COLO668 (cell line): ENCODE results near the gene FN3K.
"Not testable (repeated sequence)": the region's sequence is repeated elsewhere in the genome, so short reads cannot be mapped to it uniquely, and the experiment has no call there.

Experiments
- DNase-seq: peaks from one replicate; lab custom pipeline; 2025; ENCODE audit not compliant: unreplicated experiment; lab: John Stamatoyannopoulos, UW

Gene FN3K

DNA sequence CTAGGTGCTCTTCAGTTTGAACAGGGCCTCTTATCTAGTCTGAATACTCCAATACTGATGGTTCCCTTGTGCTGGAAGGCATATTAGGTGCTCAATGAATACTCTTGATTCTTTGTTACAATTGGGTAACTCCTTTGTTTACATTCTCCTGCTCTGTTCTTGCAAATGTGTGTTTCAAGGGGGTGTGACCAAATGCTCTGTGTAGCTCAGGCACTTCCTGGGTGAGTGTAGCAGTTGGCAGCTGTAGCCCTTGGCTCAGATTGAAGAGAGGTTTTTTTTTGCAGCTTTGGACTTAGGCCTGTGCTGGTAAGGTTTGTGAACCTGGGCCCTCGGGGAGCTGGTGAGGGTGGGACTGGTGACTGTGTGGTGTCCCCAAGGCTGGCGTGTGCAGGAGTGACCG, 36.6 kb downstream of the FN3K start:
- no peak for DNase-seq

DNA sequence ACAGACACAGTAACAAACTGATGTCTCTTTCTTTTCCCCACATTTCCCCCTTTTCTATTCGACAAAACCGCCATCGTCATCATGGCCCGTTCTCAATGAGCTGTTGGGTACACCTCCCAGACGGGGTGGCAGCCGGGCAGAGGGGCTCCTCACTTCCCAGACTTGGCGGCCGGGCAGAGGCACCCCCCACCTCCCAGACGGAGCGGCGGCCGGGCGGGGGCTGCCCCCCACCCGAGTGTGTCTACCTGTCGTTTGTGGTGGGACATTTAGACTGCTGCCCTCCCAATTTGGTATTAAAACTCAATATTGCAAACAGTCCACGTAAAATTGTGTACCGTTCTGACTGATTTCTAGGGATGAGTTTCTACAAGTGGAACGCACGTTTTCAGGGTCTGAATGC, 39.0 kb downstream of the FN3K start:
- DNase-seq, result not testable (repeated sequence)

DNA sequence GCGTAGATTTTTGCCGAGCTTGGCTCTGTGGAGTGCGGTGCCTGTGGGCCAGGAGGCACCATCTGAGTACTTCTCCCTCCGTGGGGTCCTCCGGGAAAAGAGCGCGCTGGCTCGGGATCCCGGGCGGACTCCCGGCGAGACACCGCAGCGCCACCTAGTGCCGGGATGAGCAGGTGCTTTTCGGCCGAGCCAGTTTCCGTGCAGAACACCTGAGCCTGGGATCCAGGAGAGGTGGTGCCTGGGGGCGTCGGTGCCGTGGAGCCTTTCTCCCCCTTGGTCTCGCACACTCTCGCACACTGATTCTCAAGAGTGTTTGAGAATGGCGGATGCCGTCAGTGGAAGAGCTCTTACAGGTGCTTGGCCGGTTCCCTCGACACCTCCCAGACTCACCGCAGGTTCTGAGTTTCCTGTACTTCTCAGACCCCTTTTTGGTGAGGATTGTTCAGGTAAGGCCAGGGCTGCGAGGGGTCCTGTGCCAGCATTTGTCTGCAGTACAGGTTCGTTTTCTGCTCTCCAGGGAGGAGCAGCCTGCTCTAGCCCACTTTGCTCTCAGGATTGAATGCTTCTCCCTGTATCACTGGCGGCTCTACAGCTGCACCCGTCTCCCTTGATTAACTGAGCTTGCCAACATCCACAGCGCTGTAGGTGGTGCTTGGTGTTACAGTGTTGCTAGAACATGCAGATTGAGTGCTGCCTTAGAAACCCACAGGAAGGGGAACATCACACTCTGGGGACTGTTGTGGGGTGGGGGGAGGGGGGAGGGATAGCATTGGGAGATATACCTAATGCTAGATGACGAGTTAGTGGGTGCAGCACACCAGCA, 39.8 kb downstream of the FN3K start:
- peak; percentile 53 for DNase-seq

DNA sequence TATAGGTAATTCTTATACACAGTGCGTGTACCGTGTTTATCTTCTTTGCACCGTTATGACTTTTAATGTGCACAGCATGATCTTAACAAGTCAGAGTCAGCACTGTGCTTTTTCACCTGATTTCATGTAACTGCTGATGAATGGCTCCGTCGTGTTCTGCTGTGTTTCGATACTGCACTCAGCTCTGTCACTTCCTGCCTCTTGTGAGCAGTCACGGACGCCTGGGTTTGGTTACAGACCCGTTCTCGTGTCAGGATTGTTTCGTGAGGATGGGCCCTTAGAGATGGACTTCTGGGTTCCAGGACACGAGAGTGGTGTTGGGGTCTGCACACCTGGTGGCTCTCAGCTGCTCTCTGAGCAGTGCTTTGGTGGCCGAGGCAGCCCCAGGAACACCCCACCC, 41.0 kb downstream of the FN3K start:
- DNase-seq, result no peak

DNA sequence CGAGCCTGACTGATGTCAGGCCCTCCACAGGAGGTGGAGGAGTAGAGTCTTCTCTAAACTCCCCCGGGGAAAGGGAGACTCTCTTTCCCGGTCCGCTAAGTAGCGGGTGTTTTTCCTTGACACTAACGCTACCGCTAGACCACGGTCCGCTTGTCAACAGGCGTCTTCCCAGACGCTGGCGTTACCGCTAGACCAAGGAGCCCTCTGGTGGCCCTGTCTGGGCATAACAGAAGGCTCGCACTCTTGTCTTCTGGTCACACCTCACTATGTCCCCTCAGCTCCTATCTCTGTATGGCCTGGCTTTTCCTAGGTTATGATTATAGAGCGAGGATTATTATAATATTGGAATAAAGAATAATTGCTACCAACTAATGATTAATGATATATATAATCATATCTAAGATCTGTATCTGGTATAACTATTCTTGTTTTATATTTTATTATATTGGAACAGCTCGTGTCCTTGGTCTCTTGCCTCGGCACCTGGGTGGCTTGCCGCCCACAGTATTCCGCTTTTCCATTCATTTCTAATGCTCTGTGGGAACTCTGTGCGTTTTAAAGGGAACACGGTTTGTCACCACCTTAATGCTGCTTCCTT, 42.5 kb downstream of the FN3K start:
- not testable (repeated sequence) for DNase-seq

DNA sequence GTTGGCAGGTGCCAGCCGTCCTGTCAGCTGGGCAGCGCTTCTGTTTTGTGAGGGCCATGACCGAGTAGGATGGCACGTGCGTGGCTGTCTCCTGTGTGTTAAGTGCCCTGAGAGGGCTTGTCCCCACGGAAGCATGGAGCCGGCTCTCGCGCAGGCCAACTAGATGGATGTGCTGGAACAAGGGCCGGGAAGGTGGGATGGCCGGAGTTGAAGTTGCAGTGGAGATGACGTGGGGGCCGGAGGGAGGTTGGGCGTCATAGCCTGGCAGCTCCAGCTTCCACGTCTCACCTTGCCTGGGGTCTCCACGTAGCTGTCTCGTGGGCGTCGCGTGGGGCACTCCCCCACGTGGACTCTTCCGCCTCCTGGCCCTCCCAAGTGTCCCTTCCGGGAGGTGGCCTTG, 44.1 kb downstream of the FN3K start:
- DNase-seq, result no peak

DNA sequence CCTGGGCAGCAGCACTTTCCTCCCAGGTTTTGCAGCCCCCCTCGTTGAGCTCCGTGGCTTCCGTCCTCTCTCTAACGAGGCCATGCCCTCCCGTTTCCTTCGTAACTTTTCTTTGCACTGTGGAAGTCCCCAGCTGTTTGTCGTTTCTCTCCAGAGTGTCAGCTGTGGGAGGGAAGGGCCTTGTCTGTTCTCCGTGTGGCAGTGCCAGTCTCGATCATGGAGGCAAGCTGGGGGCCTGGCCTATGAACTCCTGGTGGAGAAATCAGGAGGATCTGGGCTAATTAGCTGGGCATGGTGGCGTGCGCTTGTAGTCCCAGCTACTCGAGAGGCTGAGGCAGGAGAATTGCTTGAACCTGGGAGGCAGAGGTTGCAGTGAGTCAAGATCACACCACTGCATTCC, 44.8 kb downstream of the FN3K start:
- no peak for DNase-seq

DNA sequence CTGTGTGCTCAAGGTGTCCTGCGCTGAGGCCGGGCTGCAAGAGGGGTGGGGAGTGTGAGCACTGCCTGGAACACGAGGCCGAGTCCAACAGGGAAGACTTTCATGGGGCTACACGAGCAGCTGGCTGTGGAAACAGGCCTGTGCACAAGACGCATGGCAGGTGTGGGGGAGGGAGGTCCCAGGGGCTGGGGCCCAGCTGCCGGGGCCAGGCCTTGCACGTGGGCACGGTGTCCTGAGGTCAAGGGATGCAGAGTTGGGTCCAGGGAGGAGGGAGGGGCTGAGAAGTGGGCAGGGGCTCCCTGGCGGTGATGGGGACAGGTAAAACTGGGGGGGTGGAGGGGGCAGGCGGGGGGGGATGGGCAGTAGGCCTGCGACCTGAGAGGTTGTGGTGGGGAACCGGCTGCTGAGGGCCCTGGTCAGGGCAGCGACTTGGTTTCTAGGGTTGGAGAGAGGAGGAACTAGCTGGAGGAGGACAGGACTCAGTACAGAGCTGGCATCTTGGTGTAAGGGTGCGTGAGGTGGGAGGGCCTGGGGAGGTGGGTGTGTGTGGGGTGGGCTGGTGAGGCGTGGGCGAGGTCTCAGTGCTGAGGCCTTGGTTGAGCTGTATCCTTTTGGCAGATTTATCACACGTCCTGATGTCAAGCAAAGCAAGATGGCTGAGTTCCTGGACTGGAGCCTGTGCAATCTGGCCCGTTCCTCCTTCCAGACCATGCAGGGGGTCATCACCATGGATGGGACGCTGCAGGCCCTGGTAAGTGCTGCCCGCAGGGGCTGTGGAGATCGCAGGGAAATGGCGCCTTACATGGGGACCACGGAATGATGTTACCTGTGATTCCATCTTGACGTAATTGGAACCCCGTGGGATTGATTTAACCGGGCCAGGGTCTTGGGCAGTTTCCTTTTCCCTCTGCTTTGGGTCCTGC, 45.8 kb downstream of the FN3K start:
- no peak for DNase-seq

DNA sequence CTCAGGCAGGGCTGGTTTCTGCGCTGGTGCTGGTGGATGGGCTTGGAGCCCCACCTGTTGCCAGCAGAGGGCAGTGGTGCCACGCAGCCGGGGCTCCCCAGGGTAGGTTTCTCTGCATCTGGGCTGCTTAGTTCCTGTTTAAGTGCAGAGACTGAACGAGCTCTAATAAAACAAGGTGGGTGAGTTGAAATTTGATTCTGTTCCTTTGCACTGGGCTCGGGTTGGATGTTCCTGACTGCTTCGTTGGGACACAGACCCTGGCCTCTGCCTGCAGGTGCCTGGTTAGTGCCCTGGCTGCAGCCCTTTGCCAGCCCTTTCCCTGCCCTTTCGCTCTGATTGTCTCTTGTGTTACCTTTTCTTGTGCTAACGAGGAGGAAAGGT, 46.5 kb downstream of the FN3K start:
- DNase-seq, result peak; percentile 58

DNA sequence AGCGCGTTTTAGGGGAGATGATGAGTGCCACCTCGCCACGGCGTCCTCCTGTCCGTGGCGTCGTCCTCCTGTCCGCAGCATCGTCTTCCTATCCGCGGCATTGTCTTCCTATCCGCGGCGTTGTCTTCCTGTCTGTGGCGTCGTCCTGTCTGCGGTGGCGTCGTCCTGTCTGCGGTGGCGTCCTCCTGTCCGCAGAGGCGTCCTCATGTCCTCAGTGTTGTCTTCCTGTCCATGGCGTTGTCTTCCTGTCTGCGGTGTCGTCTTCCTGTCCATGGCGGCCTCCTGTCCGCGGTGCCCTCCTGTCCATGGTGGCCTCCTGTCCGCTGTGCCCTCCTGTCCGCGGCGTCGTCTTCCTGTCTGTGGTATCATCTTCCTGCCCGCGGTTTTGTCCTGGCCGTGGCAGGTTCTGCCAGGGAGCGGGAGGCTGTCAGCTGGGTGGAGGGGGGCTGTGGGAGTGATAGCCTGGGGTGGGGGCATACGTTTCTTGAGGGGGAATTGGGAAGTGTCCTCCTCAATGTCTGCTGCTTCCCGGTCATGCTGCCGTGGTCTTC, 47.3 kb downstream of the FN3K start:
- DNase-seq, result no peak

DNA sequence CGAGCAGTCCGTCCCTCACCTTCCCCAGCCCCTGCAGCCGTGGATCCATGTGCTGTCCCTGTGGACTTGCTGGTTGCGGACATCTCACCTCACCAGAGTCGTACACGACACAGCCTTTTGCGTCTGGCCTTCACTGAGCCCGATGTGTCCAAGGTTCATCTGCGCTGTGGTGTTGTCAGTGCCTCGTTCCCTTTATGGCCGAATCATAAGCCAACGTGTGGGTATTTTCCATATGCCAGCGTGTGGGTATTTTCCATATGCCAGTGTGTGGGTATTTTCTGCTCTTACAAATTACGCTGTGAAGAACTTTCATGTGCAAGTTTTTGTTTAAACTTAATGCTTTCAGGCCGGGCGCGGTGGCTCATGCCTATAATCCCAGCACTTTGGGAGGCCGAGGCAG, 48.1 kb downstream of the FN3K start:
- DNase-seq, result no peak

DNA sequence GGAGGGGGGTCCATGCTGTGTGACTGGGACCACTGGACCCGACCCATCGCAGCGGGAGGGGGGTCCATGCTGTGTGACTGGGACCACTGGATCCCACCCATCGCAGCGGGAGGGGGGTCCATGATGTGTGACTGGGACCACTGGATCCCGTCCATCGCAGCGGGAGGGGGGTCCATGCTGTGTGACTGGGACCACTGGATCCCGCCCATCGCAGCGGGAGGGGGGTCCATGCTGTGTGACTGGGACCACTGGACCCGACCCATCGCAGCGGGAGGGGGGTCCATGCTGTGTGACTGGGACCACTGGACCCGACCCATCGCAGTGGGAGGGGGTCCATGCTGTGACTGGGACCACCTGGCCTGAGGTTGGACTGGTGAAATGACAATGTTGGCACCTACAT, 50.2 kb downstream of the FN3K start:
- DNase-seq, result not testable (repeated sequence)

DNA sequence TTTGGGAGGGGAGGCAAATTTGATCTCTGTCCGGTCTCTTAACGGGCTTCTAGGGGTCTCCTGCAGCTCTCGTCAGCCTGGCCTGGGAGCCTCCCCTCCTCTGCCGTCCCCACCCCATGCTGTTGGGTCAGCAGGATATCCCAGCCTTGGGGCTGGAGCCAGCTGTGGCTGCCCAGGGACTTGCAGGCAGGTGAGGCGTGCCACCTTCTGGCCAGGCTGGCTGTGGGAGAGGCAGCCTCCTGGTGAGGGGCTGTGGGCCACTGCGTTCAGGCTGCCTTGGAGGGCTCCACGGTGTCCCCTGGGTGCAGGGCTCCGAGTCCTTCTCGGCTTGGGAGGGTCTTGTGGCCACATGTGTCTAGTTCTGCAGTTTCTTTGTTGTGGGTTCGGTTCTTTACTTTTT, 51.0 kb downstream of the FN3K start:
- DNase-seq, result no peak

DNA sequence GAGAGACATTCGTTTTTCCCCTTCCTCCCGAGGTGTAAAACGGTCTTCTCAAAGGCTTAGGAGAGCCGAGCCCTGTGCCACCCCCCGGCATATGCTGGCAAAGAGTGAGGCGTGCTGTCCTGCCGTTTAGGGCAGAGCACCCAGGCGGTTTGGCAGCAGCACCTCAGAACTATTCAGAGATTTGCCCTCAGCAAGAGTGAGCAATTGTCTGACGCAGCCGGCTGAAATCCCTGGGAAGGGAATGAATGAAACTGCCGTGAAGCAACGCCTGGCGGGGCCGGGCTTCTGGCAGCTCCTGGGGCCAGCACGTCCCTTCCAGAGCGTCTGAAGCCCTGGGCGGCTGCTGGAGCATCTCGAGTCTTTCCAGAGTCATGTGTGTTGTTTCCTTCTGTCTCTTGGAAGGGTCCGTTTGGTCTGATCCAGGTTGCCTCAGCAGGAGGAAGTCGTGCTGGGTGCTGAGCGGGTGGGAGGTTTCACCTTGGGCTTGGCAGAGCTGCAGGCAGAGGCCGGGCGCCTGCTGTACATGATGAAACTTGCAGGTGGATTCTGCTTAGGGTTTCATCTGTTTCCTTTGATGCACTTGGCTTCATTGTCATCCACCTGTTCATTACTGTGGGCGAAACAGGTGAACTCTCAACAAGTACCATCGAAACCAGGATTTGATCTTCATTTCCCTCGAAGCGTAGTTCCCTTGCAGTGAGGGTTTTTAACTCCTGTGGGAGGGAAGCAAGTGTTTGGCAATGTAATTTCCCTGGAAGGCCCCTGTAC, 51.9 kb downstream of the FN3K start:
- DNase-seq, result no peak

DNA sequence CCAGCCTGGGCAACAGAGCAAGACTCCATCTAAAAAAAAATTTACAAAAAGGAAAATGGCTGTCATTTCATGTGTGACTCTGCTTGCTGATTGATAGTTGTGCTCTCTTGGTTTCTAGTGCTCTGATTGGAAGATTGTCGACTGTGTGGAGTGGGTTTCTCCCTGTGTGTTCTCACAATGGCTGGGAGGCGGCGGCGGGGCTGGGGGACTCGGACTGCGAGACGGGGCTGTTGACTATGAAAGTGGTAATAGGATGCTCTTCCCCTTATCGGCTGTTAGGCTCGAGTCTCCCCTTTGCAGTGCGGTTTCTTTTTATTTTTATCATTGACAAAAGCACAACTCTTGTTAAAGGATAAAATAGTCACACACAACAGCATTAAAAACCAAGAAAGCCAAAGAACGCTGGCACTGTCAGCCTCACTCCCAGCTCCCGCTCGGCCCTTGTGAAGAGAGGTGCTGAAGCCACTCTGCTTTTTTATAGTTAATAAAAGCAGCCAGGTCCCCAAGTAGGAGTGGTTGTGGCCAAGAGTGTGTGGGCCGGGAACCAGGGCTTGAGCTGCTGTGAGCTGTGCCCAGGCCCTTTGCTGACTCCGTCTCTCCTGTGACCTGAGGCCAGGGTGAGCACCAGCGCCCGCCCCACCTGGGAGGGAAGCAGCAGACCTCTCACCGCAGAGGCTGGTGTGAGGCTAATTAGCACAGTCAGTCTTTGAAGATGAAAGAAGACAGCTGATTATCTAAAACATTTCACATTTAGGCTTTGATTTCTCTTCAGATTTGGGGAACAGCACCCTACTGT, 53.0 kb downstream of the FN3K start:
- no peak for DNase-seq

DNA sequence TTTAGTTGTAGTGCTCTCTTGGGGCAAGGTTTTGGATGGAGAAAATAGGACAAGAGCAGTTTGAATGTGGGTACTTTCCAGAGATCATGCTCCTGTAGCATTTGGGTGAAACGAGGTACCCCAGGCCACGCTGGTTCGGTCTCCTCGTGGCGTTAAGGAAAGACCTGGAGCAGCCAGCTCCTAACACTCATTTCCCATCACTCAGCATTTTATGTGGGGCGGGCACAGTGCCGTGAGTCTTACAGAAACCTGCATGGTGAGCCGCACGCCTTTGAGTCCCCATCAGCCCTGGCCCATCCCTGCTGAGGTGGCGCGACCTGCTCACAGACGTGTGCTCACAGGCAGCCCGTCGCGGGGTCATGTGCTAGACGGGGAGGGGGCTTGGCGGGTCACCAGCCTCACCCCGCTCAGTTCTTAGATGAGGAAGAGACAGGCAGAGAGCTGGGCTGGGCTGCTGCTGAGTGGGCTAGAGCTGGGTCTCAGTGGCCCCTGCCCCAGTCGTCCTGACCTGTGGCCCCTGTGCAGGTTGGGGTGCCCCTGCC, 53.7 kb downstream of the FN3K start:
- no peak for DNase-seq

DNA sequence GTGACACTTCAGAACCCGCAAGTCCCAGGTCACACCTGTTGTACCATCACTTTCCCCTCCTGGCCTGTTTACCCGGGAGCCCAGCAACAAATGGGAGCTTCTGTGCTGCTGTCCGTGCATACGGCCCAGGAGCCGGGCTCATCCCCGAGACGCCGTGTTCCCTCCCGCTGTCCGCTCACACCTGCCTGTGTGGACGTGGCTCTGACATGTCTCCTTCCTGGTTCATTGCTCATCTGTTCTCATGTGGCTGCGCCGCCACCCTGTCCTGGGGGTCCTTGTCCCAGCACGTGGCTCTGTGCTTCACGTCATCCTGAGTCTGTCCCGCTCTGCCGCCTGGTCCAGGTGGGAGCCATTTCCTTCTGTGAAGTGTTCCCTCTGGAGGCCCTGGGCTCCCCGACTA, 54.4 kb downstream of the FN3K start:
- no peak for DNase-seq

DNA sequence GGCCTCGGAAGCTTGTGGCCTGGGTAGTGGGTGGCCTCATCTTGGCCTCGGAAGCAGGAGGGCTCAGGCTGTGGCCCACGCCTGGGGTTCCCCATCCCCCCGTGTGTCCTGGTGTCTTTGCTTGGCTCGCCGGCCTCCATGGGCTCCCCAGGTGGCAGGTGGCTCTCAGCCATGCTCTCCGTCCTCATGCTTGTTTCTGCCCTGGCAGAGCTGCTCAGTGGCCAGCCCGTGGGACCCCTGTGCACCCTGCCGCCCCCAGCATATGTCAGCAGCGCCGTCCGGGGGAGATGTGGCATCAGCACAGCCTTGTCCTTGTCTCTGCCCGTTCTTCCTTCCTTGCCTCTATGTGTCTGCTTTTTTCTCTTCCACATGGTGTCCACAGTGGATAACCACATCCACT, 55.0 kb downstream of the FN3K start:
- DNase-seq, result no peak

DNA sequence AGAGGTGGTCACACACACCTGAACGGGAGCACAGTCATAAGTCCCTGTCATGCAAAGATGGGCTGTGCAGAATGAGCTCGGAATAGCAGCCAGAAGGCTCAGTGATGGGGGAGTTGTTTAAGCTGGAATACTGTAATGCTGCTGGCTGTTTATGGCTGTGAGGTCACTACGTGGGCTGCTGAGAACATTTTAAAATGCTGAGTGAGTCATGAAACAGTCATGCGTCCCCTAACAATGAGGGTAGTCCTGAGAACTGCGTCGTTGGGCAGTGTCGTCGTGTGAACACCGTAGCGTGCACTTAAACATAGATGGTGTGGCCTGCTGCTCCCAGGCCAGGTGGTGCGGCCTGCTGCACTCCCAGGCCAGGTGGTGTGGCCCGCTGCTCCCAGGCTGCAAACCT, 56.1 kb downstream of the FN3K start:
- DNase-seq, result no peak
